ENCODE data around the gene PSIP1.
"Not testable (repeated sequence)": the region's sequence is repeated elsewhere in the genome, so short reads cannot be mapped to it uniquely, and the experiment has no call there.

The PSIP1 gene

DNA sequence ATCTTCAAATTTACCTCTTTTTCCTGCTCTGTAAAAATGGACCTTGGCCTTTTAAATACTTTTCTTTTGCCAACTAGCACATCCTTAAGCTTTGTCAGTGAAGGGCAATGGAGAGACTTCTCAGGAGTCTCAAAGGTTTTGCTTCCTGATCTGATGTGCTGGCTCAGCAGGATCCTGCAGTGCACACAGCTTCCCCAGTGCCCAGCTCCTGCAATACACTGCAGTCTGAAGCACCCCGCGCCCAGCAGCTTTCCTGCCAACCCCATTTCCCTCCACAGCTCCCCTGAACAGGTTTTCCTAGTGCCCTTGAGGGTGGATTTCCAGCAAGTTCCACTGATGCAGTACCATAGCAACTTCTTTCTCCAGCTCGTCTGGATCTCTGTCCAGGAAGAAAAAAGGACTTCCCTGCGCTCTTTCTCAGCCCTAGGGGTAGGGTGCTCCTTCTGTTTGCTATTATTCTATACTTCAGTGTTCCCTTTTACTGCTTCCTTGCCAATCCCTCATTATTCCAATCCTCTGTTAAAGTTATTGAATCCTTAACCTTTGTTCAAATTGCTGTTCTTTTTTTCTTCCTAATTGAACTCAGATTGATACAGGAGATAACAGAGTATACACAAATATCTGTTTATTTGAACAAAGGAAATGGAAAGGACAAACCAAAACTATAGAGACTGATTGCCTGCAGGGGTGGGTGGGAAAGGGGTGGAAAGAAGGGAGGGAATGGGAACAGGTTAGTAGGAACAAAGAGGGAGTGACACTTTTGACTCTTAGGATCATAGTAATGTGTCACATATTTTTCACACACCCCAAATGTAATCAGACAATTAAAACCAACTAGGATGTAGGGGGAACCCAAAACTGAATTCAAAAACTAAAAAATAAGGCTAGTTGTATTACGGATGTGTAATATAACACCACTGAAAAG is 79.6 kb downstream of the PSIP1 start:
- no peak for FAIRE-seq

DNA sequence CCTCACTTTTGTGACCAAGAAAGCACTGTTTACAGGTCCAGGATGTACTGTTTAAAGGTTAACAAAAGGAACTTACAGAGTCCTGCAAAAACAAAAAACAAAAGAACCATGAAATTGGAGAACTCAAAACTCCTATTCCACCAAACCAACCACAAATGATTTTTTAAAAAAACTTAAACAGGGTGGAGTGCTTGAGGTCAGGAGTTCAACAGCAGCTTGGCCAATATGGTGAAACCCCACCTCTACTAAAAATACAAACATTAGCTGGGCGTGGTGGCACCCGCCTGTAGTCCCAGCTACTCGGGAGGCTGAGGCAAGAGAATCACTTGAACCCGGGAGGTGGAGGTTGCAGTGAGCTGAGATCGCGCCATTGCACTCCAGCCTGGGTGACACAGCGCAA is 83.1 kb downstream of the PSIP1 start:
- not testable (repeated sequence) for FAIRE-seq

DNA sequence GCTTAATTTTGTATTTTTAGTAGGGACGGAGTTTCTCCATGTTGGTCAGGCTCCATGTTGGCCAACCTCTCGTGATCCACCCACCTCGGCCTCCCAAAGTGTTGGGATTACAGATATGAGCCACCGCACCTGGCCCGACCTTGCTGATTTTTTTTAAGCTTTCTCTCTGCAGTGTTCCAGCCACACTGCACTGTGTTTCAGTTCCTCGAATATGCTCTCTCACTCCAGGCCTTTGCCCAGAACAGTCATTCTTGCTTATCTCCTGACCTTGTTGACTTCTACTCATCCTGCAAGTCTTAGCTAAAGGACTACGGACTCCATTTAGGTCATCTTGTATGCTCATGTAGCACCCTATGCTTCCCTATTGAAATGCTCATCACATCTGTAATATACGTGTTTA is 84.8 kb downstream of the PSIP1 start:
- no peak for FAIRE-seq

DNA sequence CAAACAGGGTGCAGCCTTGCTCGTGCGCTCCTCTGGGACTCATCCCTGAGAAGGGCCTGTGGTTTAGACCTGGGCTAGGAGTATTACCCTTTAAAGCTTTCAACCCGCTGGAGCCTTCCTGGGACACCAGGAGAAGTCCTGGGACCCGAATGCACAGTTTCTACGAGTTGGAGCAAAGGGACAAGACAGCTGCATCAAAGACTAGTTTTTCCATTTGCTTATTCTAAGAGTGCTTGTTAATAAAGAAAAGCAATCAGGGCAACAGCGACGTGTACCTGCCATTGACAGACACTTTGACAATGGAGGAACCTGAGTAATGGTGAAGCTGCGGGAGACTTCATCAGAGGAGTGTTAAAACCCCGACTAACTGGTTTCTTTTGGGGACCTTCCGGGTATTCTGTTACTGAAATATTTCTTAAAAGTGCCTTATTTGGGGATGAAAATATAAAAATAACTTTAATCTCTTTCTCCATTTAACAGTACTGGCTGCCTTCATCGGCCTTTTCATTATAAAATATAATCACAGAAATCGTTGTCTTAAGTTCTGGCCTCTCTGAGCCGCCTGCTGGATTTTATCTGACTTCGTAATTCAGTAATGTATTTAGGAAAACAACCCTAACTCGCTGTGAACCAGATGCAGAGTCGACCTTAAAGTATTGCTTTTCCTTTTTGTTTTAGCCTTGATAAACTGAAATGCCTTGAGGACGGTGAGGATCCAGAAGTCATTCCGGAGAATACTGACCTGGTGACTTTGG is 87.4 kb downstream of the PSIP1 start:
- FAIRE-seq = no peak

DNA sequence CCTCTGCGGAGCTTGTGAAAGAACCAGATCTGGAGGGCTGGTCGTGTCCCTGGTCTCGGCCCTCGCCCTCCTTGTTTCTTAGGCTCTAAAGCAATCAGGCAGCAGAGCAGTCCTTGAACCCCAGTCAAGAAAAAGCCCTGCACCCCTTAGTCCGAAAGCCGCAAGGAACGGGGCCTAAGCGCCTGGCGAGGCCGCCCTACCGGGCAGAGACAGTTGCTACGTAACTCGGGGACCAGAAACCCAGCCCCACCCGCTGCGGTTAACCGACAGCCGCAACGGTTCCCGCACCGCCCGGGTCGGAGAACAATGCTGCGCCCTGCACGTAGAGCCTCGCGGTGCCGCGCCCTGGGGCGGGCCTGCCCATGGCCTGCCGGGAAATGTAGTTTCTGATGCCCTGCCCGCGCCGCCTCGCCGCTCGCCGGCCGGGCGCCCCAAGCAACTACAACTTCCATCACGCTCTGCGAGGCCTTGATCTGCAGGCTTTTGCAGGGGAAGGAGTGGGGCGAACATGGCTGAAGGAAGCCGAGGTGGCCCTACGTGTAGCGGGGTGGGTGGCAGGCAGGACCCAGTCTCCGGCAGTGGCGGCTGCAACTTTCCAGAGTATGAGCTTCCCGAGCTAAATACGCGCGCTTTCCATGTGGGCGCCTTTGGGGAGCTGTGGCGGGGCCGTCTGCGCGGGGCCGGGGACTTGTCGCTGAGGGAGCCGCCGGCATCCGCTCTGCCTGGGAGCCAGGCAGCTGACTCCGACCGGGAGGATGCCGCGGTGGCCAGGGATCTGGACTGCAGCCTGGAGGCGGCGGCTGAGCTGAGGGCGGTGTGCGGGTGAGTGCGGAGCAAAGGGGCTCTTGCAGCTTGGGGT is 88.2 kb downstream of the PSIP1 start, which contains the start of gene SNAPC3:
Gene SNAPC3 (plus strand): TSS at position 505 of the 859 bp plus-strand sequence. CDS start 4 bp downstream, at position 509.
- no peak for FAIRE-seq

DNA sequence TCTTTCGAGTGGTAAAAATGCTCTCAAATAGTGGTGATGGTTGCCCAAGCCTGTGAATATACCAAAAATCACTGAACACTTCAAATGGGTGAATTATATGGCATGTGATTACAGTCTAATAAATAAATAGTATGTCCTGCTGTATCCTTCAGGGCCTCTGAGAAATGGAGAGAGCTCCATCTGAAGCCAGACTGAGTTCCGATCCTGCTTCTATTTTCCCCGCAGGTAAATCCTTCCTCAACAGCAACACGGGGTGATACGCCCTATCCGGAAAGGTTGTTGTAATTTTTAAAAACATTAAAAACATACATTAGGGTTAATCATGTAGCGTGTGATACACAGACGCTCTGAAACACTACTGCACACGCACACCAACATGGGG is 88.8 kb downstream of the PSIP1 start:
- no peak for FAIRE-seq

DNA sequence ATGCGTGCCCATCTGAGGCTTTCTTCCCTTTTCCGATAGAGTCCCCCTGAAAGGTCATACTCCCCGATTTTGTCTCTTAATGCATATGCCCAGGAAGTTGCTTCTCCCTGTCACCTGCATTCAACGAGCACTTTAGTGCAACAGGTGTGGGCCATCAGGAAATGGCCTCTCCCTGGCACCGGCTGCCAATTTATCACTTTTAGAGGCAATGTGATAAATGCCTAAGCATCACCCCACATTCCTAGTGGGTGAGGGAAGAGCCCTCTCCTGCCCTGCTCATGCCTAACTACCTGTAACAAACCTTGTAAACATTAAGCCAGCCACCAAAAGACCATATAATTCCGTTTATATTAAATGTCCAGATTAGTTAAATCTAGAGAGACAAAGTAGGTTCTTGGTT is 89.2 kb downstream of the PSIP1 start:
- FAIRE-seq = no peak

DNA sequence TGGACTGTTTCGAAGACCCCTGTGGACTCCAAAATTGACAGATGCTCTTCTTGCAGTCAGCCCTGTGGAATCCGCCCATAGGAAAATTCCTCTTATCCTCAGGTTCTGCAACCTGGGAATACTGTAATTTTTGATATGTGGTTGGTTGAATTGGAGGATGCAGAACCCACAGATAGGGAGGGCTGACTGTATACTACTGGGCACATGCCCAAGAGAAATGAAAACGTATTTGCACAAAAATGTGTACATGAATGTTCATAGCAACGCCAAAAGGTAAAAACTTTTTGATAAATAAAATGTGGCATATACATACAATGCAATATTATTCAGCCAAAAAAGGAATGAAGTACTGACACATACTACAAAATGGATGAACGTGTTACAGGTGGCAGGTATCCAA is 90.0 kb downstream of the PSIP1 start:
- no peak for FAIRE-seq

DNA sequence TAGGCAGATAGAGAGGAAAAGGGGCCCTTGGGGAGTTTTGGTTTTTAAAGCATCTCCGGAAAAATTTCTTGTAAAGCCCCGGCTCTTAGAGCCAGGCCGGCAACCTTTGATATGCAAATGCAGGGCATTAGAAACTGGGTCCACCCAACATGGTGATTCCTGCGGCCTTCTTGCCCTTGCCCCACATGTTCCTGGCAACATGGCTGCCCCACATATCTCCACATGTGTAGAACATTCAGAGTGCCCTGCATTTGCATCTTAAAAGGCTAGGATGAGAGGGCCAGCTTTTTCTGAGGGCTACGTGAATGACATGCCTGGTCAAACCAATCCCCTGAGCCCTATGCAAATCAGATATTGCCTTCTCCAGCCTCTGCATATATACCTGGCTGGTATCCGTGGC is 93.1 kb downstream of the PSIP1 start:
- FAIRE-seq = no peak

DNA sequence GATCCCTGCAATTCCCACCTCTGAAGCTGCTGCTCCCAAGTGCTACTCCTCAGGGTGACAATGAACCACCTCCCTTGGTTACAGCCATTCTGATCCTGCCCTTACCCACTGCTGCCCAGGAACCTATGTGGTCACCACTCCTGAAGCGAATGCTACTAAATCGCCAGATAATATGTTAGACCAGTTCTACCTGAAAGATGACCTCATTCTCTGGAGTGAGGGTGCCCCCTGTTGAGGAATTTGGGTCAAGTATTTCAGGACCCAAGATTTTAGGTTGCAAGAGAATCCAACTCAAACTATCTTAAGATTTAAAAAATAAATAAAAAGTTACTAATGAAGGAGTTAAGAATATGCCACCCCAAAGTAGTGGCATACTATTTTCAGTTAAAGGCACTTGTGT is 93.9 kb downstream of the PSIP1 start:
- no peak for FAIRE-seq

Measured in TTC549 (cell line).